Trophoblast cell (in vitro differentiated cells and primary cell): ENCODE data around the gene TASOR2.
A peak's percentile ranks its signal among the peaks of the same experiment; 100 is the strongest.

Experiments
- DNase-seq, 2 donors: peaks; one replicate each; pipeline ENCODE4 v3.0.0-alpha.2; 2016
- H2AFZ ChIP-seq: 2 replicates; pipeline ENCODE4 v1.6.1; 2013; ENCODE audit warnings: low read length, moderate library complexity, mild to moderate bottlenecking; ENCODE audit not compliant: insufficient read depth, poor library complexity
- H2AK5ac ChIP-seq: 2 replicates; pipeline ENCODE4 v1.6.1; 2013; ENCODE audit warnings: mild to moderate bottlenecking, low read length
- H2BK120ac ChIP-seq: 2 replicates; pipeline ENCODE4 v1.6.1; 2013; ENCODE audit warnings: low read length, mild to moderate bottlenecking, moderate library complexity; ENCODE audit not compliant: insufficient read depth, poor library complexity
- H2BK12ac ChIP-seq: 2 replicates; pipeline ENCODE4 v1.6.1; 2013; ENCODE audit warnings: mild to moderate bottlenecking, low read length, moderate library complexity
- H2BK5ac ChIP-seq: 2 replicates; pipeline ENCODE4 v1.6.1; 2013; ENCODE audit warnings: low read length, low read depth, moderate library complexity, mild to moderate bottlenecking; ENCODE audit not compliant: poor library complexity
- H3K14ac ChIP-seq: 2 replicates; pipeline ENCODE4 v1.6.1; 2013; ENCODE audit warnings: mild to moderate bottlenecking, low read length
- H3K18ac ChIP-seq: 2 replicates; pipeline ENCODE4 v1.6.1; 2013; ENCODE audit warnings: mild to moderate bottlenecking, low read length
- H3K23ac ChIP-seq: 2 replicates; pipeline ENCODE4 v1.6.1; 2013; ENCODE audit warnings: low read length
- H3K27ac ChIP-seq: 2 replicates; pipeline ENCODE4 v1.5.1; 2013; ENCODE audit warnings: low read depth, mild to moderate bottlenecking, inconsistent platforms, low read length, moderate library complexity
- H3K27me3 ChIP-seq: 2 replicates; pipeline ENCODE4 v1.6.1; 2013; ENCODE audit warnings: inconsistent platforms, mild to moderate bottlenecking, low read length, moderate library complexity; ENCODE audit not compliant: insufficient read depth
- H3K36me3 ChIP-seq, 2 experiments: 1 replicate in 1 of 2; 2 replicates in 1 of 2; pipeline ENCODE4 v1.6.1; 2013; ENCODE audit warnings: low read length in 2 of 2, mild to moderate bottlenecking in 2 of 2, moderate library complexity in 1 of 2; ENCODE audit not compliant: insufficient read depth in 2 of 2, control insufficient read depth in 1 of 2
- H3K4ac ChIP-seq: 2 replicates; pipeline ENCODE4 v1.6.1; 2013; ENCODE audit warnings: low read depth, mild to moderate bottlenecking, low read length, moderate library complexity
- H3K4me1 ChIP-seq, 2 experiments: 1 replicate in 1 of 2; 2 replicates in 1 of 2; pipeline ENCODE4 v1.6.1; 2013; ENCODE audit warnings: low read length in 2 of 2, mild to moderate bottlenecking in 2 of 2, moderate library complexity in 1 of 2; ENCODE audit not compliant: insufficient read depth in 2 of 2, control insufficient read depth in 1 of 2
- H3K4me2 ChIP-seq: 2 replicates; pipeline ENCODE4 v1.6.1; 2013; ENCODE audit warnings: inconsistent platforms, mild to moderate bottlenecking, low read length, moderate library complexity
- H3K4me3 ChIP-seq: 2 replicates; pipeline ENCODE4 v1.5.1; 2013; ENCODE audit warnings: mild to moderate bottlenecking, low read depth, low read length, inconsistent platforms
- H3K79me1 ChIP-seq: one replicate; pipeline ENCODE4 v1.6.1; 2013; ENCODE audit warnings: low read length
- H3K79me2 ChIP-seq: 2 replicates; pipeline ENCODE4 v1.6.1; 2013; ENCODE audit warnings: low read length, mild to moderate bottlenecking; ENCODE audit not compliant: control insufficient read depth, insufficient read depth, poor library complexity
- H3K9ac ChIP-seq: 2 replicates; pipeline ENCODE4 v1.6.1; 2013; ENCODE audit warnings: mild to moderate bottlenecking, low read length
- H3K9me3 ChIP-seq: 2 replicates; pipeline ENCODE4 v1.6.1; 2013; ENCODE audit warnings: low read depth, mild to moderate bottlenecking, control low read depth, inconsistent platforms, low read length; ENCODE audit not compliant: insufficient read depth
- H4K12ac ChIP-seq: 2 replicates; pipeline ENCODE4 v1.6.1; 2013; ENCODE audit warnings: low read depth, mild to moderate bottlenecking, low read length, moderate library complexity
- H4K8ac ChIP-seq: 2 replicates; pipeline ENCODE4 v1.6.1; 2013; ENCODE audit warnings: low read depth, mild to moderate bottlenecking, low read length, moderate library complexity
- H4K91ac ChIP-seq: one replicate; pipeline ENCODE4 v1.6.1; 2013; ENCODE audit warnings: low read depth, mild to moderate bottlenecking, low read length, moderate library complexity
- WGBS: extraction: QIAGEN DNeasy Blood & Tissue Kit; methylation state at CpG from one replicate; pipeline ENCODE4 v1.1.7; 2013; ENCODE audit warnings: missing lambda C conversion rate; ENCODE audit not compliant: insufficient read length, insufficient coverage; ENCODE audit errors: extremely low coverage; 5-methylcytosine and 5-hydroxymethylcytosine counted together

Gene TASOR2

GRCh38 chr10:5679037-5679435 lies 5.6 kb upstream of the TASOR2 start:
- H3K4me1 ChIP-seq, result no peaks in the 10 kb centered on the region
- no peak overlapping the region for H4K8ac ChIP-seq
- H3K36me3 ChIP-seq, result no peaks in the 10 kb centered on the region
- no peaks in the 10 kb centered on the region for H3K27me3 ChIP-seq
- no peak overlapping the region for H4K12ac ChIP-seq
- no peak overlapping the region for H3K4me3 ChIP-seq
- H2BK120ac ChIP-seq, result no peak overlapping the region
- H3K14ac ChIP-seq, result no peak overlapping the region
- H4K91ac ChIP-seq, result no peak overlapping the region
- no peaks in the 10 kb centered on the region for H3K9me3 ChIP-seq
- no peak overlapping the region for H3K18ac ChIP-seq
- no peak for DNase-seq
- H3K79me2 ChIP-seq, result no peaks in the 10 kb centered on the region
- H2BK5ac ChIP-seq, result no peak overlapping the region
- H3K4ac ChIP-seq, result no peak overlapping the region
- no peak overlapping the region for H3K23ac ChIP-seq
- no peak overlapping the region for H2AFZ ChIP-seq
- no peak overlapping the region for H3K4me2 ChIP-seq
- H2BK12ac ChIP-seq, result no peak overlapping the region
- no peaks in the 10 kb centered on the region for H3K79me1 ChIP-seq
- no peak overlapping the region for H2AK5ac ChIP-seq
- no peak overlapping the region for H3K9ac ChIP-seq
- no peak overlapping the region for H3K27ac ChIP-seq
- WGBS, result 100% methylated on average over 1 of the region's 3 CpGs

- no peak overlapping the region for H4K12ac ChIP-seq
- H3K36me3 ChIP-seq, result no peaks in the 10 kb centered on the region
- H2BK120ac ChIP-seq, result no peak overlapping the region
- no peak overlapping the region for H2AFZ ChIP-seq
- H2BK12ac ChIP-seq, result no peak overlapping the region
- H3K4ac ChIP-seq, result no peak overlapping the region
- H3K79me1 ChIP-seq, result no peaks in the 10 kb centered on the region
- no peak overlapping the region for H3K27ac ChIP-seq
- H3K9me3 ChIP-seq, result no peaks in the 10 kb centered on the region
- H3K4me3 ChIP-seq, result no peak overlapping the region
- H3K4me2 ChIP-seq, result no peak overlapping the region
- DNase-seq, result peak in 1 of 2 donors; percentile 26
- H2AK5ac ChIP-seq, result no peak overlapping the region
- H4K91ac ChIP-seq, result no peak overlapping the region
- H3K18ac ChIP-seq, result no peak overlapping the region
- no CpG with 5 or more reads among the region's 2 CpGs for WGBS
- H3K9ac ChIP-seq, result no peak overlapping the region
- H3K27me3 ChIP-seq, result no peaks in the 10 kb centered on the region
- no peak overlapping the region for H4K8ac ChIP-seq
- H3K79me2 ChIP-seq, result no peaks in the 10 kb centered on the region
- no peak overlapping the region for H3K14ac ChIP-seq
- H3K23ac ChIP-seq, result no peak overlapping the region
- no peak overlapping the region for H2BK5ac ChIP-seq
- no peaks in the 10 kb centered on the region for H3K4me1 ChIP-seq
These were observed 5.0 kb upstream of the TASOR2 start for GRCh38 chr10:5679606-5680005.

GRCh38 chr10:5681930-5682329 lies 2.7 kb upstream of the TASOR2 start:
- H3K9ac ChIP-seq, result no peak overlapping the region
- H3K27me3 ChIP-seq, result no peaks in the 10 kb centered on the region
- H4K12ac ChIP-seq, result no peak overlapping the region
- H2AFZ ChIP-seq, result no peak overlapping the region
- peaks cover 6% of the 10 kb centered on the region for H3K79me2 ChIP-seq
- no peak overlapping the region for H2AK5ac ChIP-seq
- H3K9me3 ChIP-seq, result no peaks in the 10 kb centered on the region
- H3K4me3 ChIP-seq, result no peak overlapping the region
- H2BK12ac ChIP-seq, result no peak overlapping the region
- no peak overlapping the region for H3K23ac ChIP-seq
- H2BK120ac ChIP-seq, result no peak overlapping the region
- H4K8ac ChIP-seq, result no peak overlapping the region
- no peak overlapping the region for H2BK5ac ChIP-seq
- peaks cover 8% of the 10 kb centered on the region for H3K79me1 ChIP-seq
- no peak overlapping the region for H4K91ac ChIP-seq
- WGBS, result no CpG with 5 or more reads among the region's 5 CpGs
- H3K4me1 ChIP-seq, result no peaks in the 10 kb centered on the region
- H3K4me2 ChIP-seq, result no peak overlapping the region
- no peak overlapping the region for H3K27ac ChIP-seq
- H3K18ac ChIP-seq, result no peak overlapping the region
- peak in 1 of 2 donors; percentile 53 for DNase-seq
- no peak overlapping the region for H3K14ac ChIP-seq
- no peaks in the 10 kb centered on the region for H3K36me3 ChIP-seq
- H3K4ac ChIP-seq, result no peak overlapping the region

GRCh38 chr10:5683065-5683464 lies 1.6 kb upstream of the TASOR2 start:
- no peak overlapping the region for H2BK12ac ChIP-seq
- H4K12ac ChIP-seq, result no peak overlapping the region
- H3K79me1 ChIP-seq, result peaks cover 8% of the 10 kb centered on the region
- H3K4me3 ChIP-seq, result no peak overlapping the region
- H2AK5ac ChIP-seq, result no peak overlapping the region
- H3K14ac ChIP-seq, result no peak overlapping the region
- H3K4me2 ChIP-seq, result no peak overlapping the region
- peaks cover 6% of the 10 kb centered on the region for H3K79me2 ChIP-seq
- H3K4me1 ChIP-seq, result no peaks in the 10 kb centered on the region
- no peak overlapping the region for H2BK120ac ChIP-seq
- H3K27me3 ChIP-seq, result no peaks in the 10 kb centered on the region
- H3K27ac ChIP-seq, result no peak overlapping the region
- H3K36me3 ChIP-seq, result no peaks in the 10 kb centered on the region
- no peak overlapping the region for H3K9ac ChIP-seq
- no peak overlapping the region for H3K23ac ChIP-seq
- H4K91ac ChIP-seq, result no peak overlapping the region
- WGBS, result no CpG with 5 or more reads among the region's 3 CpGs
- DNase-seq, result peak; percentile 40 to 83
- no peak overlapping the region for H3K18ac ChIP-seq
- no peaks in the 10 kb centered on the region for H3K9me3 ChIP-seq
- no peak overlapping the region for H4K8ac ChIP-seq
- no peak overlapping the region for H2BK5ac ChIP-seq
- H2AFZ ChIP-seq, result no peak overlapping the region
- H3K4ac ChIP-seq, result no peak overlapping the region
